Measurements from ENCODE around the gene PYGB. TPM values are rescaled to one million over a fixed set of nuclear protein-coding genes. Genes with fewer than 3 reads are reported as not detected.
A peak's percentile ranks its signal among the peaks of the same experiment; 100 is the strongest.
"Not testable (repeated sequence)": the region's sequence is repeated elsewhere in the genome, so short reads cannot be mapped to it uniquely, and the experiment has no call there.

Gene PYGB
- total RNA-seq, 1 donor = 194 TPM

- Histone ChIP-seq H3K27ac (ENCODE audit: low read depth, low read length) (no peak overlapping the region), H2AFZ (ENCODE audit: low read length) (no peak overlapping the region)
- TF ChIP-seq CTCF (IDR thresholded peaks at IDR 0.05; ENCODE audit: extremely low read depth, low read depth, low read length) = no peak
Measured at GRCh38 chr20:25230166-25230831, 17.6 kb upstream of the PYGB start.

DNA sequence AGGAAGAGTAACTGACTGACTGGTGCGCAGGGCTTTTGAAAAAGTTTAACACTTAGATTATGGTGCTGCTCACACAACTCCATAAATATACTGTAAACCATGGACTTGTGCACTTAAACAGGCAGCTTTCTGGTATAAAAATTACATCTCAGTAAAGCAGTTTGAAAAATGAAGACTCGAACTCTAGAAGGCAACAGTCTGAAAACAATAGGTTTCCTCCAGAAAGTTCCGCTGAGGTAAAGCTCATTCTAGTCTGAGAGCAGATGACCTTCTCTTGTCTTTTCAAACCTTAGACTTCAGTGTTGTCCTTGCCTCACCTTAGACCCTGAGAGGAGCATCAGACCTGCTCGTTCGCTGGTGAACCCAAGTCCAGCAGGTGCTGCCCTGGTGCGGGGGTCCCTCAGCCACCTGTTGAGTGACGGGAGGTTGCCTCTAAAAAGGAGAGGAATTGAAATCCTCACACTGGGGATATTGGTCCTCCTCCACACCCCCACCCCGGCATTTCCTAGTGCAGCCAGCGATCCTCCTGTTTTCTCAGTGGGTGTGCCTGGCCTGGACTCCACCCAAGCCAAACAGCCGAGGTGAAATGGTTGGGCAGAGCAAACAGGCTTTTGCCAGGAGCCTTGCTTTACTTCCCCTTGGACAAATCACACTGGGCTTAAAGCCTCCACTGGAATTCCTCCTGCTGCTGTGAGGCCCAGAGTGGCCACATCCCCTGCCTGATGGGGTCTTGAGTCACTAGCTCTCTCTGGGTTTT, 14.7 kb upstream of the PYGB start:
- H3K27me3 ChIP-seq (ENCODE audit: insufficient read depth, low read length) = no peaks in the 10 kb centered on the region
- H3K79me2 ChIP-seq (ENCODE audit: insufficient read depth, low read length) = no peaks in the 10 kb centered on the region
- no peaks in the 10 kb centered on the region for H3K9me3 ChIP-seq (ENCODE audit: low read depth, low read length)
- H3K4me2 ChIP-seq (ENCODE audit: insufficient read depth, low read length) = peak overlapping the region; percentile 64
- H3K27ac ChIP-seq (ENCODE audit: low read depth, low read length) = peak overlapping the region; percentile 41
- H3K4me1 ChIP-seq (ENCODE audit: insufficient read depth, low read length) = peaks cover 28% of the 10 kb centered on the region
- H4K20me1 ChIP-seq (ENCODE audit: insufficient read depth, low read length) = no peaks in the 10 kb centered on the region
- DNase-seq (ENCODE audit: insufficient read length, low spot score, missing footprints) = peak; percentile 86
- H2AFZ ChIP-seq (ENCODE audit: low read length) = peak overlapping the region; percentile 23
- TF ChIP-seq CTCF (IDR thresholded peaks at IDR 0.05; ENCODE audit: extremely low read depth, low read depth, low read length) = no peak
- H3K4me3 ChIP-seq (ENCODE audit: insufficient read depth, low read length) = peak overlapping the region; percentile 32
- H3K36me3 ChIP-seq (ENCODE audit: insufficient read depth, low read length) = no peaks in the 10 kb centered on the region

More at GRCh38 chr20:25230166-25230831, 17.6 kb upstream of the PYGB start:
- Histone ChIP-seq H4K20me1 (ENCODE audit: insufficient read depth, low read length) (no peaks in the 10 kb centered on the region), H3K4me3 (ENCODE audit: insufficient read depth, low read length) (no peak overlapping the region), H3K4me1 (ENCODE audit: insufficient read depth, low read length) (peaks cover 32% of the 10 kb centered on the region), H3K79me2 (ENCODE audit: insufficient read depth, low read length) (no peaks in the 10 kb centered on the region), H3K9me3 (ENCODE audit: low read depth, low read length) (no peaks in the 10 kb centered on the region), H3K4me2 (ENCODE audit: insufficient read depth, low read length) (no peak overlapping the region), H3K27me3 (ENCODE audit: insufficient read depth, low read length) (no peaks in the 10 kb centered on the region), H3K36me3 (ENCODE audit: insufficient read depth, low read length) (peaks cover 7% of the 10 kb centered on the region)
- no peak for DNase-seq (ENCODE audit: insufficient read length, low spot score, missing footprints)

GRCh38 chr20:25234009-25234849, 13.7 kb upstream of the PYGB start:
- not testable (repeated sequence) for H3K27me3 ChIP-seq (ENCODE audit: insufficient read depth, low read length); H3K27ac ChIP-seq (ENCODE audit: low read depth, low read length); H4K20me1 ChIP-seq (ENCODE audit: insufficient read depth, low read length); DNase-seq (ENCODE audit: insufficient read length, low spot score, missing footprints); H3K4me2 ChIP-seq (ENCODE audit: insufficient read depth, low read length); H2AFZ ChIP-seq (ENCODE audit: low read length); H3K4me3 ChIP-seq (ENCODE audit: insufficient read depth, low read length); H3K9me3 ChIP-seq (ENCODE audit: low read depth, low read length); H3K79me2 ChIP-seq (ENCODE audit: insufficient read depth, low read length); H3K36me3 ChIP-seq (ENCODE audit: insufficient read depth, low read length)
- H3K4me1 ChIP-seq (ENCODE audit: insufficient read depth, low read length) = peaks cover 37% of the 10 kb centered on the region

GRCh38 chr20:25236450-25237304, 11.2 kb upstream of the PYGB start:
- Histone ChIP-seq H4K20me1 (ENCODE audit: insufficient read depth, low read length) (no peaks in the 10 kb centered on the region), H3K27me3 (ENCODE audit: insufficient read depth, low read length) (no peaks in the 10 kb centered on the region), H3K4me2 (ENCODE audit: insufficient read depth, low read length) (no peak overlapping the region), H3K4me1 (ENCODE audit: insufficient read depth, low read length) (peaks cover 37% of the 10 kb centered on the region), H3K79me2 (ENCODE audit: insufficient read depth, low read length) (no peaks in the 10 kb centered on the region), H3K27ac (ENCODE audit: low read depth, low read length) (peak overlapping the region; percentile 93), H3K9me3 (ENCODE audit: low read depth, low read length) (no peaks in the 10 kb centered on the region), H3K36me3 (ENCODE audit: insufficient read depth, low read length) (no peaks in the 10 kb centered on the region), H3K4me3 (ENCODE audit: insufficient read depth, low read length) (no peak overlapping the region), H2AFZ (ENCODE audit: low read length) (no peak overlapping the region)
- DNase-seq (ENCODE audit: insufficient read length, low spot score, missing footprints) = peak; percentile 45
- TF ChIP-seq CTCF (IDR thresholded peaks at IDR 0.05; ENCODE audit: extremely low read depth, low read depth, low read length) = no peak
